ENCODE data around the gene KATNAL2. TPM values are rescaled to one million over a fixed set of nuclear protein-coding genes. Genes with fewer than 3 reads are reported as not detected.

Gene KATNAL2, protein sequence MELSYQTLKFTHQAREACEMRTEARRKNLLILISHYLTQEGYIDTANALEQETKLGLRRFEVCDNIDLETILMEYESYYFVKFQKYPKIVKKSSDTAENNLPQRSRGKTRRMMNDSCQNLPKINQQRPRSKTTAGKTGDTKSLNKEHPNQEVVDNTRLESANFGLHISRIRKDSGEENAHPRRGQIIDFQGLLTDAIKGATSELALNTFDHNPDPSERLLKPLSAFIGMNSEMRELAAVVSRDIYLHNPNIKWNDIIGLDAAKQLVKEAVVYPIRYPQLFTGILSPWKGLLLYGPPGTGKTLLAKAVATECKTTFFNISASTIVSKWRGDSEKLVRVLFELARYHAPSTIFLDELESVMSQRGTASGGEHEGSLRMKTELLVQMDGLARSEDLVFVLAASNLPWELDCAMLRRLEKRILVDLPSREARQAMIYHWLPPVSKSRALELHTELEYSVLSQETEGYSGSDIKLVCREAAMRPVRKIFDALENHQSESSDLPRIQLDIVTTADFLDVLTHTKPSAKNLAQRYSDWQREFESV
- total RNA-seq (6.9 TPM), polyA plus RNA-seq (ENCODE audit: insufficient read depth, low read depth, low replicate concordance) (13.4 TPM)
- long read RNA-seq, donor 1: 0 reads
- long read RNA-seq, donor 2: 0 reads
- long read RNA-seq, donor 3: 0 reads
- long read RNA-seq, donor 4: 0 reads
- long read RNA-seq, donor 5: 0 reads
- long read RNA-seq, donor 6: 0 reads
- long read RNA-seq, donor 7, partial matches to known transcripts: 0 of 4 reads
- long read RNA-seq, donor 7, other reads (novel, unspliced or antisense): 4 of 4 reads
- long read RNA-seq, donor 8: 0 reads
- long read RNA-seq, donor 9: 0 reads
- long read RNA-seq, donor 10: 0 reads

DNA sequence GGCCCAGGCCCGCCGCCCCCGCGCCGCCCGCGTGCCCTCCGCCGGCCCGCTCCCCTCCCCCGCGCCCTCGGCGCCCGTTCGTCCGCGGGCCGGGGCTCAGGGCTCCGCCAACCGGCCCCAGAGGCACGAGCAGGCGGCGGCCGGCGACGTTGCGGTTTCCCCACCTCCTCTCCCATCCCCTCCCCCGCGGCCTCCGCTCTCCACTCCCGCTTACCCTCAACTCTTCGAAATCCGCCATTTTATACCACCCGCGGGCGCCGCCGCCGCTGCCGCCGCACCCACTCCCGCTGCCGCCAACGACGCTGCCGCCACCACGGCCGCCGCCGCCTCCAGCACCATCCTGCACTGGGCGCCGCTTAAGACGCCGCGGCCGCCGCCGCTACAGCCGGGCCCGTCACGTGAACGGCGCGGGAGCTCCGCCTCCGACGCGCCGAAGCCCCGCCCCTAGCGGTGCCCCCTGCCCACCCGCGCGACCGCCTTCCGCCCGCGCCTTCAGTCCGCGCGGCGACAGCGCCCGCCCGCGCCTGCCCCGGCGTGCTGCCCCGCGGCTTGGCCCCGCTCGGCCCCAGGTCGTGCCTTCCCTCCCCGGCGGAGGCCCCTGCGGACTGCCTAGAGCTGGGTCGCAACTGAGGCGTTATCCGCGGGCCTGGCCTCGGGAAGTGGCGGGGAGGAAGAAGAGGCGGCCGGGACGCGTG lies at the start of gene KATNAL2, which contains the start of gene PIAS2:
Gene KATNAL2 (plus strand): TSS at position 495 of the 695 bp plus-strand sequence. CDS start 29,271 bp downstream, outside the sequence.
Gene PIAS2 (minus strand): TSS at position 400 of the 695 bp plus-strand sequence. CDS start 162 bp downstream, at position 238.
- no peaks in the 10 kb centered on the region for H3K36me3 ChIP-seq (ENCODE audit: control insufficient read depth in 2 of 3, insufficient read depth in 3 of 3, low read length in 3 of 3)
- peak within 1 kb of the TSS; percentile 58 to 91 (median 90) for H3K9ac ChIP-seq (ENCODE audit: low read length in 3 of 3)
- H3K27me3 ChIP-seq (ENCODE audit: control insufficient read depth, insufficient read depth, low read length): no peaks in the 10 kb centered on the region
- DNase-seq (peak; percentile 84 to 93 (median 90)), FAIRE-seq (no peak)
- H3K4me1 ChIP-seq (ENCODE audit: control insufficient read depth in 2 of 3, insufficient read depth in 2 of 3, low read depth in 1 of 3, low read length in 3 of 3): peaks cover 0 to 9% (median 4%) of the 10 kb centered on the region in 3 donors
- intact Hi-C loops (cut with DNase I): no loop called here
- peak within 1 kb of the TSS; percentile 91 to 99 (median 99) for H3K4me3 ChIP-seq (ENCODE audit: low read length in 3 of 3)
- TF ChIP-seq, protein P1, sequence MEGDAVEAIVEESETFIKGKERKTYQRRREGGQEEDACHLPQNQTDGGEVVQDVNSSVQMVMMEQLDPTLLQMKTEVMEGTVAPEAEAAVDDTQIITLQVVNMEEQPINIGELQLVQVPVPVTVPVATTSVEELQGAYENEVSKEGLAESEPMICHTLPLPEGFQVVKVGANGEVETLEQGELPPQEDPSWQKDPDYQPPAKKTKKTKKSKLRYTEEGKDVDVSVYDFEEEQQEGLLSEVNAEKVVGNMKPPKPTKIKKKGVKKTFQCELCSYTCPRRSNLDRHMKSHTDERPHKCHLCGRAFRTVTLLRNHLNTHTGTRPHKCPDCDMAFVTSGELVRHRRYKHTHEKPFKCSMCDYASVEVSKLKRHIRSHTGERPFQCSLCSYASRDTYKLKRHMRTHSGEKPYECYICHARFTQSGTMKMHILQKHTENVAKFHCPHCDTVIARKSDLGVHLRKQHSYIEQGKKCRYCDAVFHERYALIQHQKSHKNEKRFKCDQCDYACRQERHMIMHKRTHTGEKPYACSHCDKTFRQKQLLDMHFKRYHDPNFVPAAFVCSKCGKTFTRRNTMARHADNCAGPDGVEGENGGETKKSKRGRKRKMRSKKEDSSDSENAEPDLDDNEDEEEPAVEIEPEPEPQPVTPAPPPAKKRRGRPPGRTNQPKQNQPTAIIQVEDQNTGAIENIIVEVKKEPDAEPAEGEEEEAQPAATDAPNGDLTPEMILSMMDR (IDR thresholded peaks at IDR 0.05; ENCODE audit: borderline replicate concordance, extremely low read depth, insufficient read depth): no peak
- H3K9me3 ChIP-seq (ENCODE audit: control insufficient read depth in 2 of 3, insufficient read depth in 1 of 3, low read length in 3 of 3): no peaks in the 10 kb centered on the region
- peak within 1 kb of the TSS; percentile 96 to 97 for H3K27ac ChIP-seq (ENCODE audit: low read depth in 2 of 2, low read length in 2 of 2)

DNA sequence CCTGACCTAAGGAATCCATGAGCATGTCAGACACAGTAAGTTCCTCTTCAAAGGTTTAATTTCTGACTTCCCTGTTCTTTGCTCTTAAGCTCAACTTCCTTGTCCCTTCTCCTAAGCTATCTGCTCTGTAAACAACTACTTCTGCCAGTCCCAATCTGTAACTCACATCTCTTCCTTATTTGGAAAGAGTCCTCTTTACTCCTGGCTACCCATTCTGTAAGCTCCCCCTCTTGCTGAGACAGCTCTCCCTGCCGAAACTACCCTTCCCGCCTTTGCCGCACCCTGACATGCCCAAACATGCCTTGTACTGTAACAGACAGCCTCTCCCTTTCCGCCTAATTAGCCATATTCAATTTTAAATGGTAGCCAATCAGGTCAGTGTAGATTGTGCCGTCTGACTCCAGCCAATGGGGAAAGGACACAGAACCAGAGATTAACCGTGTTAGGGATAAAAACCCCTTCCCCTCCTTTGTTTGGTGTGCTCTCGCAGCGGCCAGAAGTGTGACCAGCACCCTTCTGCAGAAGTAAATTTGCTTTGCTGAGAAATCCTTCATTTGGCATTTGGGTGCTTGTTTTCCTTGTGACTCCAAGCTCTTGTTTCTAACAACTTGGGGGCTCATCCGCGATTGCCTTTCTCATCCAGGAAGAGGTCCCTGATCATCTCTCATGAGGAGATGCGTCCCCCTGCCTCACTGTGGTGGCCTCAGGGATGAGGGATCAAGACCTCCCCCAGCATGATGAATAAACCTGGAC lies 49.1 kb upstream of the KATNAL2 start:
- Histone ChIP-seq H3K9ac (ENCODE audit: low read length in 3 of 3) (no peak overlapping the region), H3K9me3 (ENCODE audit: control insufficient read depth in 2 of 3, insufficient read depth in 1 of 3, low read length in 3 of 3) (peaks cover 0 to 16% (median 0%) of the 10 kb centered on the region in 3 donors), H3K4me1 (ENCODE audit: control insufficient read depth in 2 of 3, insufficient read depth in 2 of 3, low read depth in 1 of 3, low read length in 3 of 3) (no peaks in the 10 kb centered on the region), H3K36me3 (ENCODE audit: control insufficient read depth in 2 of 3, insufficient read depth in 3 of 3, low read length in 3 of 3) (no peaks in the 10 kb centered on the region), H3K27ac (ENCODE audit: low read depth in 2 of 2, low read length in 2 of 2) (no peak overlapping the region), H3K27me3 (ENCODE audit: control insufficient read depth, insufficient read depth, low read length) (no peaks in the 10 kb centered on the region), H3K4me3 (ENCODE audit: low read length in 3 of 3) (no peak overlapping the region)
- FAIRE-seq (no peak), DNase-seq (no peak)
- TF ChIP-seq, protein P1 (IDR thresholded peaks at IDR 0.05; ENCODE audit: borderline replicate concordance, extremely low read depth, insufficient read depth): no peak
- intact Hi-C loops (cut with DNase I): no loop called here

DNA sequence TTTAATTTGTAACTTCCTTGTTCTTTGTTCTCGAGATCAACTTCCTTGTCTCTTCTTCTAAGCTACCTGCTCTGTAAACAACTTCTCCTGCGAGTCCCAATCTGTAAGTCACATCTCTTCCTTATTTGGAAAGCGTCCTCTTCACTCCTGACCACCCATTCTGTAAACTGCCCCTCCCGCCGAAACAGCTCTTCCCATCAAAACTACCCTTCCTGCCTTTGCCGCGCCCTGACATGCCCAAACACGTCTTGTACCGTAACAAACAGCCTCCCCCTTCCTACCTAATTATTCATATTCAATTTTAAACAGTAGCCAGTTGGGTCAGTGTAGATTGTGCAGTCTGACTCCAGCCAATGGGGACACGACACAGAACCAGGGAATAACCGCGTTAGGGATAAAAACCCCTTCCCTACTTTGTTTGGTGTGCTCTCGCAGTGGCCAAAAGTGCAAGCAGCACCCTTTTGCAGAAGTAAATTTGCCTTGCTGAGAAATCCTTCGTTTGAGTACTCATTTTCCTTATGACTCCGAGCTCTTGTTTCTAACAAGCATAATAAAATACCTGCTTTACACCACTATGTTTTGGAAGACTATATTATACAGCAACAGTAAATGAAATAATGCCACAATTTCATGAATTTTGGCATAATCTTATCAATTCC lies 39.9 kb upstream of the KATNAL2 start:
- TF ChIP-seq, protein P1 (IDR thresholded peaks at IDR 0.05; ENCODE audit: borderline replicate concordance, extremely low read depth, insufficient read depth): no peak

More for the DNA sequence above, 39.9 kb upstream of the KATNAL2 start:
- no peak for DNase-seq
- no peak overlapping the region for H3K27ac ChIP-seq (ENCODE audit: low read depth in 2 of 2, low read length in 2 of 2)
- H3K4me3 ChIP-seq (ENCODE audit: low read length in 3 of 3): no peak overlapping the region
- no peak overlapping the region for H3K9ac ChIP-seq (ENCODE audit: low read length in 3 of 3)
- no peak for FAIRE-seq
- peaks cover 0 to 5% (median 0%) of the 10 kb centered on the region in 3 donors for H3K9me3 ChIP-seq (ENCODE audit: control insufficient read depth in 2 of 3, insufficient read depth in 1 of 3, low read length in 3 of 3)
- H3K4me1 ChIP-seq (ENCODE audit: control insufficient read depth in 2 of 3, insufficient read depth in 2 of 3, low read depth in 1 of 3, low read length in 3 of 3): no peaks in the 10 kb centered on the region
- intact Hi-C loops (cut with DNase I): no loop called here
- peaks cover 0 to 9% (median 0%) of the 10 kb centered on the region in 3 donors for H3K36me3 ChIP-seq (ENCODE audit: control insufficient read depth in 2 of 3, insufficient read depth in 3 of 3, low read length in 3 of 3)
- no peaks in the 10 kb centered on the region for H3K27me3 ChIP-seq (ENCODE audit: control insufficient read depth, insufficient read depth, low read length)
